RWPE2 (cell line): ENCODE results near the gene HIPK2.

Experiments used
- ATAC-seq: fragments of 200-7000 bp; cut with Tn5 transposase; 3 replicates; pipeline ENCODE4 v1.9.1; 2021; ENCODE audit warnings: low read depth
- DNase-seq: peaks from one replicate; pipeline ENCODE4 v3.0.0-alpha.2; 2020; ENCODE audit warnings: low spot score
- H3K27ac ChIP-seq: fragments of 450-650 bp; 2 replicates; pipeline ENCODE4 v1.5.1; 2017; ENCODE audit warnings: mild to moderate bottlenecking; ENCODE audit not compliant: poor library complexity, severe bottlenecking
- H3K27me3 ChIP-seq: fragments of 250-450 bp; sonication (Bioruptor Pico); 2 replicates; pipeline ENCODE4 v1.5.1; 2021; ENCODE audit warnings: mild to moderate bottlenecking, moderate library complexity; ENCODE audit not compliant: insufficient read depth, poor library complexity, severe bottlenecking
- H3K36me3 ChIP-seq: fragments of 250-450 bp; sonication (Bioruptor Pico); 2 replicates; pipeline ENCODE4 v1.5.1; 2020; ENCODE audit warnings: low read depth, mild to moderate bottlenecking, moderate library complexity
- H3K4me1 ChIP-seq: fragments of 250-450 bp; sonication (Bioruptor Pico); 2 replicates; pipeline ENCODE4 v1.5.1; 2021; ENCODE audit warnings: mild to moderate bottlenecking, moderate library complexity; ENCODE audit not compliant: insufficient read depth, poor library complexity, severe bottlenecking
- H3K4me3 ChIP-seq: fragments of 250-450 bp; sonication (Bioruptor Pico); 2 replicates; pipeline ENCODE4 v1.5.1; 2021; ENCODE audit warnings: mild to moderate bottlenecking, moderate library complexity; ENCODE audit not compliant: severe bottlenecking
- H3K9me3 ChIP-seq: fragments of 250-450 bp; sonication (Bioruptor Pico); 2 replicates; pipeline ENCODE4 v1.5.1; 2021; ENCODE audit warnings: mild to moderate bottlenecking, moderate library complexity; ENCODE audit not compliant: severe bottlenecking
- CTCF ChIP-seq: fragments of 450-650 bp; IDR thresholded peaks from one replicate; pipeline ENCODE4 v1.5.1; 2017; ENCODE audit warnings: mild to moderate bottlenecking, moderate library complexity; ENCODE audit not compliant: poor library complexity, severe bottlenecking

HIPK2 gene

GRCh38 chr7:139710036-139710435 is 67.8 kb downstream of the HIPK2 start:
- no peak for TF ChIP-seq CTCF
- DNase-seq (no peak), ATAC-seq (no peak)
- H3K27me3 ChIP-seq: no peaks in the 10 kb centered on the region
- H3K4me1 ChIP-seq: no peaks in the 10 kb centered on the region
- no peaks in the 10 kb centered on the region for H3K9me3 ChIP-seq
- H3K36me3 ChIP-seq: peaks cover 23% of the 10 kb centered on the region
- no peak overlapping the region for H3K4me3 ChIP-seq
- no peak overlapping the region for H3K27ac ChIP-seq

GRCh38 chr7:139709485-139709884 is 68.3 kb downstream of the HIPK2 start:
- Histone ChIP-seq H3K4me3 (no peak overlapping the region), H3K36me3 (peaks cover 19% of the 10 kb centered on the region), H3K27me3 (no peaks in the 10 kb centered on the region), H3K4me1 (no peaks in the 10 kb centered on the region), H3K27ac (no peak overlapping the region), H3K9me3 (no peaks in the 10 kb centered on the region)
- no peak for ATAC-seq
- no peak for DNase-seq
- no peak for TF ChIP-seq CTCF

- DNase-seq (no peak), ATAC-seq (no peak)
- H3K36me3 ChIP-seq: peaks cover 19% of the 10 kb centered on the region
- no peaks in the 10 kb centered on the region for H3K27me3 ChIP-seq
- no peak overlapping the region for H3K4me3 ChIP-seq
- TF ChIP-seq CTCF: no peak
- H3K27ac ChIP-seq: no peak overlapping the region
- H3K9me3 ChIP-seq: no peaks in the 10 kb centered on the region
- no peaks in the 10 kb centered on the region for H3K4me1 ChIP-seq
Measured at GRCh38 chr7:139708541-139708940, 69.3 kb downstream of the HIPK2 start.

- no peak overlapping the region for H3K27ac ChIP-seq
- H3K4me1 ChIP-seq: no peaks in the 10 kb centered on the region
- ATAC-seq: no peak
- peaks cover 17% of the 10 kb centered on the region for H3K36me3 ChIP-seq
- no peak for TF ChIP-seq CTCF
- no peaks in the 10 kb centered on the region for H3K9me3 ChIP-seq
- no peak for DNase-seq
- no peaks in the 10 kb centered on the region for H3K27me3 ChIP-seq
- no peak overlapping the region for H3K4me3 ChIP-seq
Measured at GRCh38 chr7:139706837-139707236, 71.0 kb downstream of the HIPK2 start.

- no peak overlapping the region for H3K27ac ChIP-seq
- TF ChIP-seq CTCF: no peak
- H3K4me3 ChIP-seq: no peak overlapping the region
Measured at GRCh38 chr7:139704308-139704879, 73.4 kb downstream of the HIPK2 start.

More at GRCh38 chr7:139704308-139704879, 73.4 kb downstream of the HIPK2 start:
- H3K27me3 ChIP-seq: no peaks in the 10 kb centered on the region
- no peaks in the 10 kb centered on the region for H3K4me1 ChIP-seq
- ATAC-seq (no peak), DNase-seq (no peak)
- H3K36me3 ChIP-seq: peaks cover 19% of the 10 kb centered on the region
- H3K9me3 ChIP-seq: no peaks in the 10 kb centered on the region
